Measurements from ENCODE around the gene GRIFIN. TPM values are rescaled to one million over a fixed set of nuclear protein-coding genes. Genes with fewer than 3 reads are reported as not detected.

Gene GRIFIN
- total RNA-seq, 1 donor from 2014 or later, result not detected

DNA sequence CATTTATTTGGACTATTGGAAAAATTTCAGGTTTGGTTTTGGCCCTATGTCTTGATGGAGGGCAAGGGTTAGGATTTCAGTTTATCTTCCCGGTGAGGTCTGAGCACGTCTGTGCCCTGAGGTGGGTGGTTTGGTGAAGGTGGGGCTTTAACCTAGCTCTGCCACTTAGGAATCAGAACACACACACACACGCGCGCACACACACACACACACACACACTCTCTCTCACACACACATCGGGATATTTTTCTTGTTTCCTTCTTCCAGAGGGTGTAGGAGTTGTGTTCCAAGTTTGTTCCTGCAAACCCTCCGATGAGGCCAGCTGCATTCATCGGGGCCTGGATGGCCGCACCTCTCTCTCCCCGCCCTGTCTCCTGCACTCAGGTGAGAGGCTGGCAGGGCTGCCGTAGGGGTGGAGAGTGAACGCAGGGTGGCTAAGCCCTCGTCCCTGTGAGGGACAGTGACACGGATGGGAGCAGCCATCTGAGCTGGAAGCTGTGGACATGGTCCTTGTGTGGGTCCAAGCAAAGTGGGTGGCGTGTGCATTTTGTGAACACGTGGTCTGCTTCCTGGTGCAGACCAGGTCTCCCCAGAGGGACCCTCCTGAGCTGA lies 38.6 kb downstream of the GRIFIN start:
- intact Hi-C loops (cut with micrococcal nuclease), result no loop called here

DNA sequence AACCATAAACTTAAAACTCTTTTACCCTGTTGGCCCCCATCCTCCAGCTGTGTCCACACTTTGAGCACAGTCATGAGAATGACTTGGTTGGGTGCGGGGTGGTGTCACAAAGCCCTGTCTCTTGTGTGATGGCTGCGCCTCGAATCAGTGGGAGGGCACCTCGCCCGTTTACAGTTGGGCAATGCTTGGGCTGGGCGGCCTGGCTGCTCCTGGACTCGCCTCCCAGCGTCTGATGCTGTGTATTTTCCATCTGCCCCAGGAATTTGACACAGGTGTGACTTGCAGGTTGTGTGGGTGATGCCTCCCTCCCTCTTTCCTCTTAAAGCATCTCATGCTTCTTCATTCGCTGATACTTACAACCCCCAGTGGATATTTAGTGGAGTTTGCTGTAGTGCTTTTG lies 39.1 kb downstream of the GRIFIN start:
- intact Hi-C loops (cut with micrococcal nuclease), result no loop called here

DNA sequence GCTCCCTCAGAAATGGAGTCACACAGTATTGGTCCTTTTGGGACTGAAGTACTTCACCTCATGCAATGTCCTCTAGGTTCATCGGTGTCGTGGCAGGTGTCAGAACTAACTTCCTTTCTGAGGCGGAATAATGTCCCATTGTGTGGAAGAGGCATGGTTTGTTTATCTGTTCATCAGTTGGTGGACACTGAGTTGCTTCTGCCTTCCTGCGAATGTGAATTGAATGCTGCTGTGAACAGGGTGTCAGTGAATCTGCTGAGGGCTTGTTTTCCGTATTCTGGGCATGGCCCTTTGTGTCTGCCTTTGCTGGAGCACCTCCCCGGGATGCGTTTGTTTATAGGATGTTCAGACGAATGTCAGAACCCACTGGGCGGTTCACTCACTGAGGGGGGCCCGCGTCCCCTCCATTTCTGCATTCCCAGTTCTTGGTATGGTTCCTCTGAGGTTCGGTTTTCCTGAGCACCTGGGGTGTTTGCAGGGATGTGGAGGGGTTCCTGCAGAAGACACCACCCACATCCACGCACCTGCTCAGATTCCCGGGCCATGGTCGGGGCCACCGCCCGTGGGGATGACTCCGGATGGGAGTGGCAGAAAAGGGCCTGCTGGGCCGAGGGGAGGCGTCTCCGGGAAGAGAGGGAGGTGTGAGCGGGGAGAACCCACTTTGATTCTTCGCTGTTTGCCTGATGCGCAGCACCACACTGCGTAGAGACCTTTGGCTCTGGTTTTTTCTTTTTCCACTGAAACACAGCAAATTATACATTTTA lies 39.7 kb downstream of the GRIFIN start:
- intact Hi-C loops (cut with micrococcal nuclease), result no loop called here

DNA sequence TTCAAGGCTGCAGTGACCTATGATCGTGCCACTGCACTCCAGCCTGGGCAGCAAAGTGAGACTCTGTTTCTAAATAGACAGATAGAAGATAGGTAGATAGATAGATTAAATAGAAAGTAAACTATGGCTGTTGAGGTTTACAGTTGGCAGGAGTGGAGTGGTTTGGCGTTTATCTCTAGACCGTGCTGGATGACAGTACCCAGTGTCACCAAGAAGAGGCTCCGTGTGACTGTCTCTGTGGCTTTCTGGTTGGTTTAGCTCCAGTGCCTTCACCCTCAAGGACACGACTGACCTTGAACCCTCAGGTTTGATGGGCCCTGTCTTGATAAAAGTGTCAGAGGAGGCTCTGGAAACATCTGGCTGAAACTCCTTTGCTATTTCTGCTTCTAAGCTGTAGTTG lies 41.1 kb downstream of the GRIFIN start:
- intact Hi-C loops (cut with micrococcal nuclease), result no loop called here

DNA sequence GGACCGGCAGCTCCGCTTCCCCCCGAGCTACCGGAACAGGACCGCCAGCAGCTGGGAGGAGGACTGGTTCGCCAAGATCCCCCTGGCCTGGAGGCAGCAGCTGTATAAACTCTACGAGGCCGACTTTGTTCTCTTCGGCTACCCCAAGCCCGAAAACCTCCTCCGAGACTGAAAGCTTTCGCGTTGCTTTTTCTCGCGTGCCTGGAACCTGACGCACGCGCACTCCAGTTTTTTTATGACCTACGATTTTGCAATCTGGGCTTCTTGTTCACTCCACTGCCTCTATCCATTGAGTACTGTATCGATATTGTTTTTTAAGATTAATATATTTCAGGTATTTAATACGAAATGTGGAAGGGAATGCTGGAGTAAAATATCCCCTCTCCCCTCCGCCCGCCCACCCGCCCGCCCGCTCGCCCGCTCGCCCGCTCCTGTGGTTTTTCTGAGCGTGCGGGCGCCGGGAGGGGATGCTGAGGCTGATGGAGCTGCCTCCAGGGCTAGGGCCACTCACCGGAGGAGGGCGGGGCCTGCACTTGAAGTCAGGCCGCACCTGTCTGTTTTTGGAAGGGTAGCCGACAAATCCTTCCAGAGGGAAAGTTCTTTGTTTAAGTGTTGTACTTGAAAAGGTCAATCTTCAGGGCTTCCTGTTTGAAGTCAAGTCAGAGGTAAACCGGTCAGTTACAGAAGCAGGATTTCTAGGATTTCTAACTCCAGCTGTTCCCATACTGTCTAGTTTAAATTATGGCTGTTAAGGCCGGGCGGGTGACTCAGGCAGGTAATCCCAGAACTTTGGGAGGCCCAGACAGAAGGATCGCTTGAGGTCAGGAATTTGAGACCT lies 42.3 kb downstream of the GRIFIN start:
- intact Hi-C loops (cut with micrococcal nuclease), result no loop called here

DNA sequence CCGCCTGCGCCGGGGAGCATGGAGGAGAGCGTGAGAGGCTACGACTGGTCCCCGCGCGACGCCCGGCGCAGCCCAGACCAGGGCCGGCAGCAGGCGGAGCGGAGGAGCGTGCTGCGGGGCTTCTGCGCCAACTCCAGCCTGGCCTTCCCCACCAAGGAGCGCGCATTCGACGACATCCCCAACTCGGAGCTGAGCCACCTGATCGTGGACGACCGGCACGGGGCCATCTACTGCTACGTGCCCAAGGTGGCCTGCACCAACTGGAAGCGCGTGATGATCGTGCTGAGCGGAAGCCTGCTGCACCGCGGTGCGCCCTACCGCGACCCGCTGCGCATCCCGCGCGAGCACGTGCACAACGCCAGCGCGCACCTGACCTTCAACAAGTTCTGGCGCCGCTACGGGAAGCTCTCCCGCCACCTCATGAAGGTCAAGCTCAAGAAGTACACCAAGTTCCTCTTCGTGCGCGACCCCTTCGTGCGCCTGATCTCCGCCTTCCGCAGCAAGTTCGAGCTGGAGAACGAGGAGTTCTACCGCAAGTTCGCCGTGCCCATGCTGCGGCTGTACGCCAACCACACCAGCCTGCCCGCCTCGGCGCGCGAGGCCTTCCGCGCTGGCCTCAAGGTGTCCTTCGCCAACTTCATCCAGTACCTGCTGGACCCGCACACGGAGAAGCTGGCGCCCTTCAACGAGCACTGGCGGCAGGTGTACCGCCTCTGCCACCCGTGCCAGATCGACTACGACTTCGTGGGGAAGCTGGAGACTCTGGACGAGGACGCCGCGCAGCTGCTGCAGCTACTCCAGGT lies 43.1 kb downstream of the GRIFIN start:
- intact Hi-C loops (cut with micrococcal nuclease), result no loop called here

DNA sequence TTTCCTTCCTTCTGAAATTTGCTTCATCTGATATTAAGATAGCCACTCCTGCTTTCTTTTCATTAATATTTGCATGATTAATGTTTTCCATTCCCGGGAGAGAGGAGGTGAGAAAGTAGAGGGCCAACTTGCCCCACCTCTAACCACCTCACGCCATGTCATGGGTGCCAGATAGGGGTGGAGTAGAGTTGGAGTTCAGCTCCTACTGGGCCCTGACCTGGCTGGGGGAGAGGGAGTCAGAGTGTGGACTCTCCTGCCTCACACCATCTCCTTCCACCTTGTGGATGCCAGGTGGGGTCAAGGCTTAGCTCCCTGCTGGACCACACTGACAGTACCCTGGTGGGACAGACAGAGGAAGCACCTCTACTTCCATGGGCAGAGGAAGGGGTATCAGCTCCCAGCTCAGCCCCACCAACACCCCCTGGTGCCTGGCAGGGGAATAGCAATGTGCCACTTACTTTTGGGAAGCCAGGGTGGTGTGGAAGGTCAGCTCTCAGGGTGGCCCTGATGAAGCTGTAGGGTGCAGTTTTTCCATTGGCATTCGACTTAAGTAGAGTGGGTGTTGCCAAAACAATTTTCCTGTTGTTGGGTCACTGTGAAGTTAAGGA lies 44.8 kb downstream of the GRIFIN start:
- intact Hi-C loops (cut with micrococcal nuclease), result no loop called here

DNA sequence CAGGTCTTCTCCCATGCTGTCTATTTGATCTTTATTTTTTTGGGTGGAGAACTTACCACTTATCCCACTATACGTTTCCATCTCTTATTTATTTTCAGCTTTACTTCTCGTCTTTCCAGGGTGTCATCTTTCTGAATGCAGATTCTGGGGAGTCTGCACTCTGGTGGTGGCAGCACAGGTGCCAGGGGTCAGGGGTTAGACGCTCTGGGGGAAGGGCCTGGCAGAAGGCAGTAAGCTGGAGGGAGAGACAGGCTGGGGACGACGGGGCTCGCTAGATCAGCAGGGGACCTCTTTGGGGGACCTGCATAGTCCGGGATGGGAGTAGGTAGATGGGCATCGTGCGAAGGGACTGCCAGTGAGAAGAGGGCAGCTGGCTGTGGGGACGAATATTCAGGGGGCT lies 50.4 kb downstream of the GRIFIN start:
- intact Hi-C loops (cut with micrococcal nuclease), result no loop called here

Other genes with a start within 250 kb of the GRIFIN start
- 130 and 133 TPM in 2 replicates for gene MAD1L1, start 243.5 kb downstream of the GRIFIN start, total RNA-seq
- gene MRM2, start 234.2 kb downstream of the GRIFIN start, total RNA-seq, result 34.0 and 35.3 TPM in 2 replicates
- 95.3 and 96.6 TPM in 2 replicates for gene NUDT1, start 234.2 kb downstream of the GRIFIN start, total RNA-seq
- gene SNX8, start 162.0 kb downstream of the GRIFIN start, total RNA-seq, result 24.0 and 27.8 TPM in 2 replicates
- gene EIF3B, start 121.6 kb downstream of the GRIFIN start, total RNA-seq, result 196 and 200 TPM in 2 replicates
- 55.6 and 59.6 TPM in 2 replicates for gene CHST12, start 72.8 kb downstream of the GRIFIN start, total RNA-seq
- 85.6 and 86.6 TPM in 2 replicates for gene LFNG, start 43.4 kb upstream of the GRIFIN start, total RNA-seq
- gene BRAT1, start 79.1 kb upstream of the GRIFIN start, total RNA-seq, result 40.0 and 41.8 TPM in 2 replicates
- 9.2 and 12.2 TPM in 2 replicates for gene IQCE, start 82.6 kb upstream of the GRIFIN start, total RNA-seq
- gene TTYH3, start 155.6 kb upstream of the GRIFIN start, total RNA-seq, result 27.8 and 28.1 TPM in 2 replicates
- 0.11 TPM in 2 replicates for gene AMZ1, start 211.8 kb upstream of the GRIFIN start, total RNA-seq